ENCODE data around the gene TPRN.

The TPRN gene

GRCh38 chr9:137235424-137236237 is 35.1 kb upstream of the TPRN start:
- H3K4me3 Mint-ChIP-seq = no peak overlapping the region
- H3K9me3 Mint-ChIP-seq = no peaks in the 10 kb centered on the region
- H3K36me3 Mint-ChIP-seq (ENCODE audit: low read depth) = no peaks in the 10 kb centered on the region
- DNase-seq = no peak
- H3K27me3 Mint-ChIP-seq (ENCODE audit: low read depth, poor library complexity) = no peaks in the 10 kb centered on the region
- H3K4me1 Mint-ChIP-seq = peaks cover 33% of the 10 kb centered on the region
- TF ChIP-seq, protein P1, sequence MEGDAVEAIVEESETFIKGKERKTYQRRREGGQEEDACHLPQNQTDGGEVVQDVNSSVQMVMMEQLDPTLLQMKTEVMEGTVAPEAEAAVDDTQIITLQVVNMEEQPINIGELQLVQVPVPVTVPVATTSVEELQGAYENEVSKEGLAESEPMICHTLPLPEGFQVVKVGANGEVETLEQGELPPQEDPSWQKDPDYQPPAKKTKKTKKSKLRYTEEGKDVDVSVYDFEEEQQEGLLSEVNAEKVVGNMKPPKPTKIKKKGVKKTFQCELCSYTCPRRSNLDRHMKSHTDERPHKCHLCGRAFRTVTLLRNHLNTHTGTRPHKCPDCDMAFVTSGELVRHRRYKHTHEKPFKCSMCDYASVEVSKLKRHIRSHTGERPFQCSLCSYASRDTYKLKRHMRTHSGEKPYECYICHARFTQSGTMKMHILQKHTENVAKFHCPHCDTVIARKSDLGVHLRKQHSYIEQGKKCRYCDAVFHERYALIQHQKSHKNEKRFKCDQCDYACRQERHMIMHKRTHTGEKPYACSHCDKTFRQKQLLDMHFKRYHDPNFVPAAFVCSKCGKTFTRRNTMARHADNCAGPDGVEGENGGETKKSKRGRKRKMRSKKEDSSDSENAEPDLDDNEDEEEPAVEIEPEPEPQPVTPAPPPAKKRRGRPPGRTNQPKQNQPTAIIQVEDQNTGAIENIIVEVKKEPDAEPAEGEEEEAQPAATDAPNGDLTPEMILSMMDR (IDR thresholded peaks at IDR 0.05) = no peak
- H3K27ac Mint-ChIP-seq = no peak overlapping the region

DNA sequence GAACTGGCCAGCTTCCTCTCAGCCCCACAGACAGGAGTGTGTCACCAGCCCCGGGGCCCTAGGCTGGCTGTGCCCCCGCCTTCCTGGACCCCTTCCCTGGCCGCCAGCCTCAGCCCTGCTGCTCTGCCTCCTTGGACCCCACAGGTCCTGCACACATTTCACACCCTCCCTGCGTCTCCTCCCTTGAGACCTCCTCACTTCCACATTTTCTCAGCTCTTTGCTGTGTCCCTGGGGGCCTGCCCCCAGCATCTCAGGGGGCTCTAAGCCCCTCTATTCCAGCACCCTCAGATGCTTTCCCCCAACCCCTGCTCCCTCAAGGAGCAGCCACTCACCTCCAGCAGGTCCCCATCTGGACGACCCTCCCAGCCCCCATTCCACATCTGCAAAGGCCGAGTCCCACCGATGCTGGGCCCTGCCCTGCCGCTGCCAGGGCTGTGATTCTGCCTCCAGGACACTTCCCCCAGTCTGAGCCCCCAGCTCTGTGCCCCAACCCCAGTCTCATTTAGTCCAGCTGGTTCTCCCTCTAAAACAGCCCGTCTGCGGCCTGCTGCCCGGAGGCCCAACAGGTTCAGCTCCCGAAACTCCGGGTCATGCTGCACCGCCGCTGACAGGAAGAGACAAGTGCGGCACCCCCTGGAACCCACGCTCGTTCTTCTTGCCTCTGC is 34.4 kb upstream of the TPRN start:
- Mint-ChIP-seq H3K4me1 (peaks cover 33% of the 10 kb centered on the region), H3K27me3 (ENCODE audit: low read depth, poor library complexity) (no peaks in the 10 kb centered on the region), H3K27ac (no peak overlapping the region), H3K9me3 (no peaks in the 10 kb centered on the region), H3K36me3 (ENCODE audit: low read depth) (no peaks in the 10 kb centered on the region), H3K4me3 (no peak overlapping the region)
- TF ChIP-seq, protein P1 (IDR thresholded peaks at IDR 0.05) = no peak
- no peak for DNase-seq

- Mint-ChIP-seq H3K36me3 (ENCODE audit: low read depth) (no peaks in the 10 kb centered on the region), H3K4me1 (peaks cover 35% of the 10 kb centered on the region), H3K4me3 (no peak overlapping the region), H3K27me3 (ENCODE audit: low read depth, poor library complexity) (no peaks in the 10 kb centered on the region), H3K9me3 (no peaks in the 10 kb centered on the region), H3K27ac (no peak overlapping the region)
- DNase-seq = no peak
- TF ChIP-seq, protein P1 (IDR thresholded peaks at IDR 0.05) = no peak
Measured at GRCh38 chr9:137234055-137234697, 33.6 kb upstream of the TPRN start.

GRCh38 chr9:137233143-137233980 is 32.8 kb upstream of the TPRN start:
- H3K4me1 Mint-ChIP-seq = peaks cover 29% of the 10 kb centered on the region
- H3K4me3 Mint-ChIP-seq = no peak overlapping the region
- H3K9me3 Mint-ChIP-seq = no peaks in the 10 kb centered on the region
- H3K27ac Mint-ChIP-seq = no peak overlapping the region
- no peak for DNase-seq
- TF ChIP-seq, protein P1 (IDR thresholded peaks at IDR 0.05) = no peak
- H3K36me3 Mint-ChIP-seq (ENCODE audit: low read depth) = no peaks in the 10 kb centered on the region
- no peaks in the 10 kb centered on the region for H3K27me3 Mint-ChIP-seq (ENCODE audit: low read depth, poor library complexity)

- H3K4me3 Mint-ChIP-seq = no peak overlapping the region
- TF ChIP-seq, protein P1 (IDR thresholded peaks at IDR 0.05) = no peak
- no peak overlapping the region for H3K27ac Mint-ChIP-seq
- H3K4me1 Mint-ChIP-seq = peaks cover 24% of the 10 kb centered on the region
- no peaks in the 10 kb centered on the region for H3K9me3 Mint-ChIP-seq
- no peaks in the 10 kb centered on the region for H3K36me3 Mint-ChIP-seq (ENCODE audit: low read depth)
- DNase-seq = no peak
- no peaks in the 10 kb centered on the region for H3K27me3 Mint-ChIP-seq (ENCODE audit: low read depth, poor library complexity)
Measured at GRCh38 chr9:137232510-137232909, 32.0 kb upstream of the TPRN start.
